B cell (primary cell): ENCODE data around the gene TUT7. TPM values are rescaled to one million over a fixed set of nuclear protein-coding genes. Genes with fewer than 3 reads are reported as not detected.

ENCODE experiments used
- ATAC-seq: fragments of 200-7000 bp; cut with Tn5 transposase; one replicate; pipeline ENCODE4 v1.10.0; 2021; ENCODE audit warnings: low read depth, mild to moderate bottlenecking, moderate number of reproducible peaks, moderate library complexity
- CTCF ChIA-PET: fragments of 350-600 bp; sonication (Branson Sonifier 250); formaldehyde crosslinking; loops from one replicate; lab custom pipeline; 2021; ENCODE audit warnings: antibody characterized with exemption, inconsistent platforms; lab: Charles Lee
- POLR2A ChIA-PET: fragments of 350-600 bp; sonication (Branson Sonifier 250); formaldehyde crosslinking; loops from one replicate; lab custom pipeline; 2021; ENCODE audit warnings: antibody characterized with exemption; lab: Charles Lee
- DNase-seq: peaks from one replicate; pipeline ENCODE4 v3.0.0; 2013
- H2AFZ ChIP-seq: 2 replicates; pipeline ENCODE4 v1.6.1; 2012; ENCODE audit warnings: mild to moderate bottlenecking, low read depth, low read length; ENCODE audit not compliant: insufficient read depth, poor library complexity, severe bottlenecking
- H3K27ac ChIP-seq, 2 donors: 1 replicate in 1 of 2; 2 replicates in 1 of 2; pipeline ENCODE4 v1.5.1; 2012 to 2013; ENCODE audit warnings: low read length in 2 of 2, mild to moderate bottlenecking in 2 of 2, moderate library complexity in 1 of 2
- H3K27me3 ChIP-seq, 4 experiments: fragments of 200-600 bp in 1 of 4; sonication (generic) in 1 of 4; replicated peaks in 1 of 4; 1 replicate in 2 of 4; 2 replicates in 2 of 4; pipeline versions ENCODE4 v1.6.1 to v1.7.0; 2013 to 2016; ENCODE audit warnings: low read length in 3 of 4, mild to moderate bottlenecking in 2 of 4, mixed read lengths in 1 of 4, moderate library complexity in 1 of 4; ENCODE audit not compliant: insufficient read depth in 4 of 4, control insufficient read depth in 3 of 4; ENCODE audit errors: control extremely low read depth in 1 of 4
- H3K36me3 ChIP-seq, 2 experiments: replicated peaks in 1 of 2; 1 replicate in 1 of 2; 2 replicates in 1 of 2; pipeline versions ENCODE4 v1.6.1 to v1.7.1; 2013; ENCODE audit warnings: low read length in 1 of 2; ENCODE audit not compliant: insufficient read depth in 2 of 2, control insufficient read depth in 1 of 2; ENCODE audit errors: control extremely low read depth in 1 of 2, extremely low read depth in 1 of 2
- H3K4me1 ChIP-seq, 2 donors: fragments of 200-600 bp in 1 of 2; sonication (generic) in 1 of 2; 1 replicate in 1 of 2; 2 replicates in 1 of 2; pipeline versions ENCODE4 v1.5.1 to v1.6.1; 2013 to 2017; ENCODE audit warnings: low read length in 2 of 2; ENCODE audit not compliant: control insufficient read depth in 2 of 2, insufficient read depth in 2 of 2
- H3K4me2 ChIP-seq: replicated peaks from 2 replicates; pipeline ENCODE3; 2012; ENCODE audit warnings: mild to moderate bottlenecking, low read depth, low read length; ENCODE audit not compliant: poor library complexity, severe bottlenecking
- H3K4me3 ChIP-seq, 5 experiments: fragments of 200-600 bp in 1 of 5; sonication (generic) in 1 of 5; 1 replicate in 3 of 5; 2 replicates in 2 of 5; pipeline versions ENCODE4 v1.5.1 to v1.7.0; 2011 to 2016; ENCODE audit warnings: low read length in 4 of 5, mild to moderate bottlenecking in 4 of 5, low read depth in 2 of 5, control low read depth in 1 of 5, moderate library complexity in 1 of 5; ENCODE audit not compliant: insufficient read depth in 1 of 5; ENCODE audit errors: control extremely low read depth in 1 of 5, extremely low read depth in 1 of 5
- H3K79me2 ChIP-seq: fragments of 200-600 bp; sonication (generic); one replicate; pipeline ENCODE4 v1.6.0; 2016; ENCODE audit warnings: low read length; ENCODE audit not compliant: control insufficient read depth, insufficient read depth
- H3K9ac ChIP-seq: fragments of 200-600 bp; sonication (generic); 2 replicates; pipeline ENCODE4 v1.6.1; 2017; ENCODE audit warnings: mild to moderate bottlenecking, low read length, moderate library complexity
- H3K9me3 ChIP-seq, 3 donors: one replicate each; pipeline versions ENCODE4 v1.6.1 to v1.7.1; 2013; ENCODE audit warnings: low read length in 2 of 3; ENCODE audit not compliant: control insufficient read depth in 2 of 3, insufficient read depth in 1 of 3; ENCODE audit errors: control extremely low read depth in 1 of 3
- H4K20me1 ChIP-seq: 2 replicates; pipeline ENCODE4 v1.6.0; 2012; ENCODE audit warnings: mild to moderate bottlenecking, low read length; ENCODE audit not compliant: insufficient read depth, control insufficient read depth, poor library complexity, severe bottlenecking
- H3K27ac Mint-ChIP-seq: one replicate; pipeline ENCODE4 v1.8.0; 2021; ENCODE audit warnings: mixed read lengths
- H3K27me3 Mint-ChIP-seq: one replicate; pipeline ENCODE4 v1.8.0; 2021; ENCODE audit warnings: mixed read lengths
- H3K4me1 Mint-ChIP-seq: one replicate; pipeline ENCODE4 v1.8.0; 2021; ENCODE audit warnings: mixed read lengths
- H3K4me3 Mint-ChIP-seq: one replicate; pipeline ENCODE4 v1.8.0; 2021; ENCODE audit warnings: mixed read lengths
- H3K9me3 Mint-ChIP-seq: one replicate; pipeline ENCODE4 v1.8.0; 2022; ENCODE audit warnings: mixed read lengths; ENCODE audit not compliant: insufficient read depth
- EZH2 ChIP-seq: IDR thresholded peaks from 2 replicates; pipeline ENCODE4 v1.6.1; 2012; ENCODE audit warnings: borderline replicate concordance, low read depth, mild to moderate bottlenecking, moderate library complexity, low read length; ENCODE audit not compliant: insufficient read depth, poor library complexity, severe bottlenecking
- WGBS: methylation state at CpG from one replicate; pipeline ENCODE4 v1.1.5; 2013; ENCODE audit warnings: missing lambda C conversion rate; ENCODE audit not compliant: insufficient coverage; 5-methylcytosine and 5-hydroxymethylcytosine counted together
- intact Hi-C: fragments of 100-400 bp; cut with micrococcal nuclease; formaldehyde crosslinking; loops from one replicate; pipeline ENCODE4 v1.10.0; 2022
- polyA plus RNA-seq: library from polyadenylated mRNA; depleted of rRNA; stranded (reverse); fragments of >200 nt; gene quantifications from 2 replicates; pipeline ENCODE4 v1.2.3, GENCODE V29; 2012
- total RNA-seq, 2 donors: library from RNA; stranded (reverse); fragments of 120-200 nt in 1 of 2; gene quantifications; 1 replicate in 1 of 2; 2 replicates in 1 of 2; pipeline versions ENCODE4 v1.2.3 to v1.2.4, GENCODE V29; 2013 to 2022
- TF ChIP-seq, protein P1 (sequence below): fragments of 200-600 bp; IDR thresholded peaks from one replicate; pipeline ENCODE4 v1.8.0; 2022; ENCODE audit warnings: antibody characterized with exemption, mild to moderate bottlenecking

TUT7 gene
- total and polyA plus RNA-seq, 2 donors (not counting 1 experiment from before 2014, with no cell fraction given), result 18.3 to 70.7 TPM

DNA sequence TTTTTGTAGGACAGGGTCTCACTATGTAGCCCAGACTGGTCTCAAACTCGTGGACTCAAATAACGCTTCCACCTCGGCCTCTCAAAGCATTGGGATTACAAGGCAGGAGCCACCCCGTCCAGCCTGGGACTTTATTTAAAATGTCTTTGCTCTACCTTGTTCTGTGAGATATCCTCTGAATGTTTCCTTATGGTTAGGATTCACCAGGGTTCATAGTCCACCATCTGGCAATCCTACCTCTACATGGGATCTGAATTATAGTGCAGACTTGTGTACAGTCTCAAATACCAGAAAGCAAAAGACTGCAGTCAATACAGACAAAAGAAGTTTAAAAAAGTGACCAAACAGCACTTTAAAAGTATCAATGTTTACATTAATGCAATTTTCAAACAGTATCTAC is 82.0 kb downstream of the TUT7 start:
- no peak overlapping the region for H2AFZ ChIP-seq
- Mint-ChIP-seq H3K4me1 (no peaks in the 10 kb centered on the region), H3K4me3 (no peak overlapping the region), H3K27me3 (no peaks in the 10 kb centered on the region), H3K27ac (no peak overlapping the region), H3K9me3 (no peaks in the 10 kb centered on the region)
- no peak for TF ChIP-seq EZH2
- TF ChIP-seq, protein P1, sequence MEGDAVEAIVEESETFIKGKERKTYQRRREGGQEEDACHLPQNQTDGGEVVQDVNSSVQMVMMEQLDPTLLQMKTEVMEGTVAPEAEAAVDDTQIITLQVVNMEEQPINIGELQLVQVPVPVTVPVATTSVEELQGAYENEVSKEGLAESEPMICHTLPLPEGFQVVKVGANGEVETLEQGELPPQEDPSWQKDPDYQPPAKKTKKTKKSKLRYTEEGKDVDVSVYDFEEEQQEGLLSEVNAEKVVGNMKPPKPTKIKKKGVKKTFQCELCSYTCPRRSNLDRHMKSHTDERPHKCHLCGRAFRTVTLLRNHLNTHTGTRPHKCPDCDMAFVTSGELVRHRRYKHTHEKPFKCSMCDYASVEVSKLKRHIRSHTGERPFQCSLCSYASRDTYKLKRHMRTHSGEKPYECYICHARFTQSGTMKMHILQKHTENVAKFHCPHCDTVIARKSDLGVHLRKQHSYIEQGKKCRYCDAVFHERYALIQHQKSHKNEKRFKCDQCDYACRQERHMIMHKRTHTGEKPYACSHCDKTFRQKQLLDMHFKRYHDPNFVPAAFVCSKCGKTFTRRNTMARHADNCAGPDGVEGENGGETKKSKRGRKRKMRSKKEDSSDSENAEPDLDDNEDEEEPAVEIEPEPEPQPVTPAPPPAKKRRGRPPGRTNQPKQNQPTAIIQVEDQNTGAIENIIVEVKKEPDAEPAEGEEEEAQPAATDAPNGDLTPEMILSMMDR, result no peak
- intact Hi-C loops, result no loop called here
- peaks cover 10 to 26% of the 10 kb centered on the region in 2 experiments for H3K36me3 ChIP-seq
- H3K4me1 ChIP-seq, result no peaks in the 10 kb centered on the region
- no peak overlapping the region for H3K9ac ChIP-seq
- H3K9me3 ChIP-seq, result peaks cover 0 to 2% (median 0%) of the 10 kb centered on the region in 3 donors
- H3K4me3 ChIP-seq, result no peak overlapping the region
- POLR2A ChIA-PET, result no interaction called here
- no peak for DNase-seq
- H3K4me2 ChIP-seq, result no peak overlapping the region
- no peak for ATAC-seq
- peaks cover 4% of the 10 kb centered on the region for H4K20me1 ChIP-seq
- no peaks in the 10 kb centered on the region for H3K27me3 ChIP-seq
- WGBS, result 98% methylated on average over 4 of the region's 4 CpGs
- H3K27ac ChIP-seq, result no peak overlapping the region
- H3K79me2 ChIP-seq, result peaks cover 3% of the 10 kb centered on the region
- CTCF ChIA-PET, result no interaction called here

GRCh38 chr9:86263876-86264275 is 90.3 kb downstream of the TUT7 start:
- no peak for TF ChIP-seq EZH2
- TF ChIP-seq, protein P1, result no peak
- H3K79me2 ChIP-seq, result no peaks in the 10 kb centered on the region

More at GRCh38 chr9:86263876-86264275, 90.3 kb downstream of the TUT7 start:
- Histone ChIP-seq H3K27me3 (no peaks in the 10 kb centered on the region), H3K9ac (no peak overlapping the region), H4K20me1 (no peaks in the 10 kb centered on the region), H3K36me3 (peaks cover 0 to 26% of the 10 kb centered on the region in 2 experiments), H3K4me1 (no peaks in the 10 kb centered on the region), H3K4me3 (no peak overlapping the region), H3K9me3 (no peaks in the 10 kb centered on the region), H3K4me2 (no peak overlapping the region), H2AFZ (no peak overlapping the region), H3K27ac (no peak overlapping the region)
- Mint-ChIP-seq H3K9me3 (no peaks in the 10 kb centered on the region), H3K4me1 (no peaks in the 10 kb centered on the region), H3K27me3 (no peaks in the 10 kb centered on the region), H3K4me3 (no peak overlapping the region), H3K27ac (no peak overlapping the region)
- 100% methylated on average over 5 of the region's 6 CpGs for WGBS
- ChIA-PET CTCF (interaction anchor here (0.7 kb wide), 1 partner anchor 62 kb away, joined by 3 read pairs; no protein-coding TSS in a partner anchor), POLR2A (no interaction called here)
- DNase-seq, result no peak
- no peak for ATAC-seq
- intact Hi-C loops, result no loop called here
